HepG2 (cell line): ENCODE results near the gene GNB3. TPM values are rescaled to one million over a fixed set of nuclear protein-coding genes. Genes with fewer than 3 reads are reported as not detected.

ENCODE experiments used
- ATAC-seq: fragments of 200-7000 bp; cut with Tn5 transposase; 3 replicates; pipeline ENCODE4 v1.9.1; 2020; ENCODE audit warnings: mild to moderate bottlenecking, moderate library complexity
- BruUV-seq: library from RNA; stranded (reverse); fragments of 400-500 nt; replicated peaks from 2 replicates; lab custom pipeline; 2021; lab: Mats Ljungman, UMichigan
- CTCF ChIA-PET: fragments of 300-600 bp; formaldehyde crosslinking; extraction: SDS; loops from one replicate; lab custom pipeline; 2021; ENCODE audit warnings: low total read pairs, inconsistent platforms, low intra/inter-chr PET ratio; lab: Yijun Ruan, JAX
- POLR2A ChIA-PET: fragments of 350-600 bp; sonication (Branson Sonifier 250); formaldehyde crosslinking; loops from one replicate; lab custom pipeline; 2020; ENCODE audit warnings: antibody characterized with exemption, inconsistent platforms; lab: Yijun Ruan, JAX
- DNase-seq: peaks from one replicate; pipeline ENCODE4 v3.0.0-alpha.2; 2015; ENCODE audit warnings: low spot score
- FAIRE-seq: peaks from 3 replicates; lab custom pipeline; 2011; peaks lifted over from hg19 to GRCh38; lab: Jason Lieb, UNC
- H2AFZ ChIP-seq: one replicate; pipeline ENCODE4 v1.6.1; 2011; ENCODE audit warnings: low read length, inconsistent platforms
- H3K27ac ChIP-seq: fragments of 300-600 bp; 3 replicates; pipeline ENCODE4 v1.8.0; 2011; ENCODE audit warnings: mixed run types, mild to moderate bottlenecking, mixed read lengths, low read length, inconsistent platforms; ENCODE audit not compliant: insufficient read depth; ENCODE audit errors: extremely low read length
- H3K27me3 ChIP-seq, 2 experiments: fragments of 200-600 bp in 1 of 2; 2 replicates in 1 of 2; 3 replicates in 1 of 2; pipeline versions ENCODE4 v1.6.0 to v1.8.0; 2011; ENCODE audit warnings: low read length in 2 of 2, mild to moderate bottlenecking in 2 of 2, moderate library complexity in 2 of 2, inconsistent platforms in 1 of 2; ENCODE audit not compliant: insufficient read depth in 2 of 2, control insufficient read depth in 1 of 2
- H3K36me3 ChIP-seq, 2 experiments: fragments of 200-600 bp in 1 of 2; replicated peaks in 1 of 2; 2 replicates in 1 of 2; 3 replicates in 1 of 2; pipeline versions ENCODE4 v1.5.1 to v1.8.0; 2011; ENCODE audit warnings: low read length in 2 of 2, inconsistent platforms in 1 of 2; ENCODE audit not compliant: insufficient read depth in 2 of 2, control insufficient read depth in 1 of 2
- H3K4me1 ChIP-seq: 2 replicates; pipeline ENCODE4 v1.5.1; 2012; ENCODE audit warnings: low read length, inconsistent platforms; ENCODE audit not compliant: insufficient read depth
- H3K4me2 ChIP-seq: 2 replicates; pipeline ENCODE4 v1.6.0; 2011; ENCODE audit warnings: low read depth, low read length, inconsistent platforms
- H3K4me3 ChIP-seq, 3 experiments: fragments of 200-600 bp in 1 of 3; sonication (generic), shearing (Covaris generic) in 1 of 3; replicated peaks in 1 of 3; 2 replicates each; pipeline ENCODE4 v1.5.1; 2011 to 2016; ENCODE audit warnings: low read length in 3 of 3, inconsistent platforms in 2 of 3, low read depth in 2 of 3, mild to moderate bottlenecking in 2 of 3, control low read depth in 1 of 3, mixed read lengths in 1 of 3; ENCODE audit not compliant: insufficient read depth in 1 of 3
- H3K79me2 ChIP-seq: one replicate; pipeline ENCODE4 v1.6.1; 2011; ENCODE audit warnings: low read length, inconsistent platforms; ENCODE audit not compliant: insufficient read depth
- H3K9ac ChIP-seq: 2 replicates; pipeline ENCODE4 v1.6.0; 2011; ENCODE audit warnings: mild to moderate bottlenecking, low read depth, low read length, inconsistent platforms; ENCODE audit not compliant: insufficient read depth
- H3K9me3 ChIP-seq: 2 replicates; pipeline ENCODE4 v1.5.1; 2012; ENCODE audit warnings: mild to moderate bottlenecking, low read length
- H4K20me1 ChIP-seq: 2 replicates; pipeline ENCODE4 v1.6.0; 2011; ENCODE audit warnings: inconsistent platforms, mild to moderate bottlenecking, low read length, moderate library complexity; ENCODE audit not compliant: insufficient read depth
- HIVEP1 ChIP-seq: sonication (generic); formaldehyde crosslinking; IDR thresholded peaks from 2 replicates; pipeline ENCODE4 v1.4.0; 2020; ENCODE audit warnings: mild to moderate bottlenecking, missing genetic modification reagents
- LCORL ChIP-seq, 2 experiments: fragments of 450-650 bp in 1 of 2; sonication (generic) in 1 of 2; formaldehyde crosslinking in 1 of 2; IDR thresholded peaks; 2 replicates each; pipeline versions ENCODE4 v1.5.0 to v1.6.1; 2017 to 2020; ENCODE audit warnings: antibody characterized with exemption in 1 of 2, missing genetic modification reagents in 1 of 2
- POGZ ChIP-seq: sonication (generic); formaldehyde crosslinking; IDR thresholded peaks from 2 replicates; pipeline ENCODE4 v1.4.0; 2020; ENCODE audit warnings: mild to moderate bottlenecking, missing genetic modification reagents
- ZMYM3 ChIP-seq: sonication (generic); formaldehyde crosslinking; IDR thresholded peaks from 2 replicates; pipeline ENCODE4 v1.5.1; 2020; ENCODE audit warnings: mild to moderate bottlenecking, missing genetic modification reagents
- ZNF350 ChIP-seq: sonication (generic); formaldehyde crosslinking; IDR thresholded peaks from 2 replicates; pipeline ENCODE4 v1.4.0; 2020; ENCODE audit warnings: mild to moderate bottlenecking, low read depth, missing genetic modification reagents, borderline replicate concordance
- ZNF614 ChIP-seq: IDR thresholded peaks from 2 replicates; pipeline ENCODE4 v1.6.1; 2018; ENCODE audit warnings: missing biosample characterization, missing genetic modification reagents, inconsistent platforms, borderline replicate concordance
- ZNF703 ChIP-seq: sonication (generic); formaldehyde crosslinking; IDR thresholded peaks from 2 replicates; pipeline ENCODE4 v1.5.1; 2020; ENCODE audit warnings: missing genetic modification reagents, mild to moderate bottlenecking, moderate library complexity, borderline replicate concordance
- WGBS: methylation state at CpG from one replicate; pipeline ENCODE4 v1.1.6; 2017; ENCODE audit warnings: low lambda C conversion rate; 5-methylcytosine and 5-hydroxymethylcytosine counted together
- in situ Hi-C: cut with HindIII; loops from 2 replicates; pipeline ENCODE4 v1.10.0; 2017; ENCODE audit warnings: low pct_unique_long_range_greater_than_20kb; ENCODE audit not compliant: extremely low pct_ligation_motif_present
- intact Hi-C: fragments of 100-400 bp; cut with micrococcal nuclease; formaldehyde crosslinking; loops from one replicate; pipeline ENCODE4 v1.10.0; 2022; ENCODE audit not compliant: unreplicated experiment
- polyA plus RNA-seq, 8 experiments: library from polyadenylated mRNA; depleted of rRNA in 3 of 8; stranded (reverse) in 7 of 8; unstranded in 1 of 8; fragments of >200 nt; fragmentation: Illumina TruSeq in 4 of 8; extraction: Trizol in 4 of 8; gene quantifications; 2 replicates each; pipeline versions ENCODE4 v1.2.1 to v1.2.3, GENCODE V29; 2011 to 2016; ENCODE audit warnings: low read depth in 4 of 8, missing spikeins in 1 of 8, mixed read lengths in 1 of 8; ENCODE audit not compliant: insufficient read depth in 1 of 8
- total RNA-seq, 5 experiments: library from RNA; depleted of rRNA; stranded (reverse); fragments of >200 nt; fragmentation: Illumina TruSeq; extraction: Trizol; gene quantifications; 2 replicates each; pipeline ENCODE4 v1.2.3, GENCODE V29; 2016; ENCODE audit warnings: low read depth in 1 of 5
- TF ChIP-seq, protein P1 (sequence below): sonication (generic); formaldehyde crosslinking; IDR thresholded peaks from 2 replicates; pipeline ENCODE4 v1.4.0; 2020; ENCODE audit warnings: mild to moderate bottlenecking, missing genetic modification reagents
- TF ChIP-seq, protein P2 (sequence below): sonication (generic); formaldehyde crosslinking; IDR thresholded peaks from 2 replicates; pipeline ENCODE4 v1.5.0; 2020; ENCODE audit warnings: mild to moderate bottlenecking, missing genetic modification reagents
- TF ChIP-seq, protein P3 (sequence below): sonication (generic); formaldehyde crosslinking; IDR thresholded peaks from 2 replicates; pipeline ENCODE4 v1.5.1; 2020; ENCODE audit warnings: missing genetic modification reagents, mild to moderate bottlenecking, borderline replicate concordance

The GNB3 gene
- total and polyA plus RNA-seq, 2 of the 13 experiments (the other 11 are each of a cell fraction or from before 2014, with no cell fraction given): 1.3 to 3.6 TPM

DNA sequence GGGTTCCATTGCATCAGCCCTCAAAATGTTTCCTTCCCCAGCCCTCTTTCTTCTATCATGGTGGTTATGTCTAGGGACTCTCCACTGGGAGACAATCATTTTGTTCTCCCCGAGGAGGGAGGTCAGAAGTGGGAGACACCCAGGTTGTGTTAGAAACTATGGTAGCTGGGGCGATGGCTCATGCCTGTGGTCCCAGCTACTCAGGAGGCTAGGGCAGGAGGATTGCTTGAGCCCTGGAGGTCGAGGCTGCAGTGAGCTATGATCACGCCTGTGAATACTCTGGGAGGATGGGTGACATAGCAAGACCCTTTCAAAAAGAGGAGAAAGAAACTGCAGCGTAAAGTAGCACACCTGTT lies 50.9 kb downstream of the GNB3 start:
- no peaks in the 10 kb centered on the region for H4K20me1 ChIP-seq
- 70% methylated on average over 5 of the region's 5 CpGs for WGBS
- peak overlapping the region; percentile 49 for H2AFZ ChIP-seq
- ChIA-PET POLR2A (interaction anchor here (0.6 to 4.4 kb wide), 22 partner anchors 8 to 217 kb away, joined by 3 to 73 read pairs (median 8); partner anchors contain the start of genes C12orf57, CDCA3, COPS7A and ENO2), CTCF (interaction anchor here (1.6 to 2.5 kb wide), 2 partner anchors 19 to 22 kb away, joined by 7 to 24 read pairs; partner anchors contain the start of gene SPSB2)
- ATAC-seq (peak; percentile 21), FAIRE-seq (no peak), DNase-seq (no peak)
- H3K9ac ChIP-seq: peak overlapping the region; percentile 86
- in situ Hi-C loops: no loop called here
- no peaks in the 10 kb centered on the region; a peak in 1 of 5 replicates for H3K27me3 ChIP-seq
- no peaks in the 10 kb centered on the region for H3K9me3 ChIP-seq
- peaks cover 51% of the 10 kb centered on the region for H3K4me1 ChIP-seq
- peak overlapping the region; percentile 84 for H3K4me2 ChIP-seq
- no peaks in the 10 kb centered on the region for H3K36me3 ChIP-seq
- TSS peak; percentile 84 for BruUV-seq
- TF ChIP-seq, protein P1, sequence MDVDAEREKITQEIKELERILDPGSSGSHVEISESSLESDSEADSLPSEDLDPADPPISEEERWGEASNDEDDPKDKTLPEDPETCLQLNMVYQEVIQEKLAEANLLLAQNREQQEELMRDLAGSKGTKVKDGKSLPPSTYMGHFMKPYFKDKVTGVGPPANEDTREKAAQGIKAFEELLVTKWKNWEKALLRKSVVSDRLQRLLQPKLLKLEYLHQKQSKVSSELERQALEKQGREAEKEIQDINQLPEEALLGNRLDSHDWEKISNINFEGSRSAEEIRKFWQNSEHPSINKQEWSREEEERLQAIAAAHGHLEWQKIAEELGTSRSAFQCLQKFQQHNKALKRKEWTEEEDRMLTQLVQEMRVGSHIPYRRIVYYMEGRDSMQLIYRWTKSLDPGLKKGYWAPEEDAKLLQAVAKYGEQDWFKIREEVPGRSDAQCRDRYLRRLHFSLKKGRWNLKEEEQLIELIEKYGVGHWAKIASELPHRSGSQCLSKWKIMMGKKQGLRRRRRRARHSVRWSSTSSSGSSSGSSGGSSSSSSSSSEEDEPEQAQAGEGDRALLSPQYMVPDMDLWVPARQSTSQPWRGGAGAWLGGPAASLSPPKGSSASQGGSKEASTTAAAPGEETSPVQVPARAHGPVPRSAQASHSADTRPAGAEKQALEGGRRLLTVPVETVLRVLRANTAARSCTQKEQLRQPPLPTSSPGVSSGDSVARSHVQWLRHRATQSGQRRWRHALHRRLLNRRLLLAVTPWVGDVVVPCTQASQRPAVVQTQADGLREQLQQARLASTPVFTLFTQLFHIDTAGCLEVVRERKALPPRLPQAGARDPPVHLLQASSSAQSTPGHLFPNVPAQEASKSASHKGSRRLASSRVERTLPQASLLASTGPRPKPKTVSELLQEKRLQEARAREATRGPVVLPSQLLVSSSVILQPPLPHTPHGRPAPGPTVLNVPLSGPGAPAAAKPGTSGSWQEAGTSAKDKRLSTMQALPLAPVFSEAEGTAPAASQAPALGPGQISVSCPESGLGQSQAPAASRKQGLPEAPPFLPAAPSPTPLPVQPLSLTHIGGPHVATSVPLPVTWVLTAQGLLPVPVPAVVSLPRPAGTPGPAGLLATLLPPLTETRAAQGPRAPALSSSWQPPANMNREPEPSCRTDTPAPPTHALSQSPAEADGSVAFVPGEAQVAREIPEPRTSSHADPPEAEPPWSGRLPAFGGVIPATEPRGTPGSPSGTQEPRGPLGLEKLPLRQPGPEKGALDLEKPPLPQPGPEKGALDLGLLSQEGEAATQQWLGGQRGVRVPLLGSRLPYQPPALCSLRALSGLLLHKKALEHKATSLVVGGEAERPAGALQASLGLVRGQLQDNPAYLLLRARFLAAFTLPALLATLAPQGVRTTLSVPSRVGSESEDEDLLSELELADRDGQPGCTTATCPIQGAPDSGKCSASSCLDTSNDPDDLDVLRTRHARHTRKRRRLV (CRISPR knock-in tag): 0 out of 2 replicates have a peak, but pooled peaks have one; percentile 1
- TF ChIP-seq, protein P2, sequence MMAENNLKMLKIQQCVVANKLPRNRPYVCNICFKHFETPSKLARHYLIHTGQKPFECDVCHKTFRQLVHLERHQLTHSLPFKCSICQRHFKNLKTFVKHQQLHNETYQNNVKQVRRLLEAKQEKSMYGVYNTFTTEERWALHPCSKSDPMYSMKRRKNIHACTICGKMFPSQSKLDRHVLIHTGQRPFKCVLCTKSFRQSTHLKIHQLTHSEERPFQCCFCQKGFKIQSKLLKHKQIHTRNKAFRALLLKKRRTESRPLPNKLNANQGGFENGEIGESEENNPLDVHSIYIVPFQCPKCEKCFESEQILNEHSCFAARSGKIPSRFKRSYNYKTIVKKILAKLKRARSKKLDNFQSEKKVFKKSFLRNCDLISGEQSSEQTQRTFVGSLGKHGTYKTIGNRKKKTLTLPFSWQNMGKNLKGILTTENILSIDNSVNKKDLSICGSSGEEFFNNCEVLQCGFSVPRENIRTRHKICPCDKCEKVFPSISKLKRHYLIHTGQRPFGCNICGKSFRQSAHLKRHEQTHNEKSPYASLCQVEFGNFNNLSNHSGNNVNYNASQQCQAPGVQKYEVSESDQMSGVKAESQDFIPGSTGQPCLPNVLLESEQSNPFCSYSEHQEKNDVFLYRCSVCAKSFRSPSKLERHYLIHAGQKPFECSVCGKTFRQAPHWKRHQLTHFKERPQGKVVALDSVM (CRISPR knock-in tag): peak; percentile 93
- TF ChIP-seq ZNF350 (CRISPR knock-in tag): 0 out of 2 replicates have a peak, but pooled peaks have one; percentile 7
- 0 out of 2 replicates have a peak, but pooled peaks have one; percentile 20 for TF ChIP-seq HIVEP1 (CRISPR knock-in tag)
- peak; percentile 72; the same call in 1 of the 2 replicates for TF ChIP-seq ZMYM3 (CRISPR knock-in tag)
- 0 out of 2 replicates have a peak, but pooled peaks have one; percentile 5 for TF ChIP-seq POGZ (CRISPR knock-in tag)
- TF ChIP-seq LCORL (IDR thresholded peaks at IDR 0.05): no peak
- no peak for TF ChIP-seq LCORL (CRISPR knock-in tag; IDR thresholded peaks at IDR 0.05)
- TF ChIP-seq, protein P3, sequence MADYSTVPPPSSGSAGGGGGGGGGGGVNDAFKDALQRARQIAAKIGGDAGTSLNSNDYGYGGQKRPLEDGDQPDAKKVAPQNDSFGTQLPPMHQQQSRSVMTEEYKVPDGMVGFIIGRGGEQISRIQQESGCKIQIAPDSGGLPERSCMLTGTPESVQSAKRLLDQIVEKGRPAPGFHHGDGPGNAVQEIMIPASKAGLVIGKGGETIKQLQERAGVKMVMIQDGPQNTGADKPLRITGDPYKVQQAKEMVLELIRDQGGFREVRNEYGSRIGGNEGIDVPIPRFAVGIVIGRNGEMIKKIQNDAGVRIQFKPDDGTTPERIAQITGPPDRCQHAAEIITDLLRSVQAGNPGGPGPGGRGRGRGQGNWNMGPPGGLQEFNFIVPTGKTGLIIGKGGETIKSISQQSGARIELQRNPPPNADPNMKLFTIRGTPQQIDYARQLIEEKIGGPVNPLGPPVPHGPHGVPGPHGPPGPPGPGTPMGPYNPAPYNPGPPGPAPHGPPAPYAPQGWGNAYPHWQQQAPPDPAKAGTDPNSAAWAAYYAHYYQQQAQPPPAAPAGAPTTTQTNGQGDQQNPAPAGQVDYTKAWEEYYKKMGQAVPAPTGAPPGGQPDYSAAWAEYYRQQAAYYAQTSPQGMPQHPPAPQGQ (CRISPR knock-in tag): no peak
- TF ChIP-seq ZNF703: 0 out of 2 replicates have a peak, but pooled peaks have one; percentile 49
- TF ChIP-seq ZNF614 (CRISPR knock-in tag): no peak
- peak overlapping the region; percentile 50 to 79 (median 65) for H3K4me3 ChIP-seq
- intact Hi-C loops: loop anchor here (1.0 kb wide), 2 partner anchors 18 to 22 kb away; partner anchors contain the start of gene SPSB2
- no peaks in the 10 kb centered on the region for H3K79me2 ChIP-seq
- H3K27ac ChIP-seq: peak overlapping the region; percentile 88
